Activated T-cell treated with anti-CD3 and anti-CD28 coated beads, Interleukin-2, amount 50 U/mL, for 4 hours (primary cell): ENCODE results near the gene TOB2. TPM values are rescaled to one million over a fixed set of nuclear protein-coding genes. Genes with fewer than 3 reads are reported as not detected.
"Not testable (repeated sequence)": the region's sequence is repeated elsewhere in the genome, so short reads cannot be mapped to it uniquely, and the experiment has no call there.

ENCODE experiments used
- ATAC-seq, 2 donors: fragments of 200-7000 bp; cut with Tn5 transposase; one replicate each; pipeline ENCODE4 v1.10.0; 2021
- DNase-seq: peaks from one replicate; pipeline ENCODE4 v3.0.0-alpha.2; 2020
- H3K27me3 Mint-ChIP-seq: one replicate; pipeline ENCODE4 v1.8.0; 2021; ENCODE audit warnings: low read depth, mixed read lengths
- H3K36me3 Mint-ChIP-seq: one replicate; pipeline ENCODE4 v1.8.0; 2022; ENCODE audit warnings: mixed read lengths; ENCODE audit not compliant: insufficient read depth
- H3K4me1 Mint-ChIP-seq: one replicate; pipeline ENCODE4 v1.8.0; 2021; ENCODE audit warnings: low read depth, mixed read lengths
- H3K4me3 Mint-ChIP-seq: one replicate; pipeline ENCODE4 v1.8.0; 2021; ENCODE audit warnings: mild to moderate bottlenecking, moderate library complexity, mixed read lengths
- H3K9me3 Mint-ChIP-seq: one replicate; pipeline ENCODE4 v1.8.0; 2021; ENCODE audit warnings: mixed read lengths
- total RNA-seq, 3 donors: library from RNA; stranded (reverse); gene quantifications; one replicate each; pipeline ENCODE4 v1.2.1, GENCODE V29; 2021

The TOB2 gene
- total RNA-seq, 3 donors from 2014 or later, result 56.4 to 69.6 (median 61.0) TPM

DNA sequence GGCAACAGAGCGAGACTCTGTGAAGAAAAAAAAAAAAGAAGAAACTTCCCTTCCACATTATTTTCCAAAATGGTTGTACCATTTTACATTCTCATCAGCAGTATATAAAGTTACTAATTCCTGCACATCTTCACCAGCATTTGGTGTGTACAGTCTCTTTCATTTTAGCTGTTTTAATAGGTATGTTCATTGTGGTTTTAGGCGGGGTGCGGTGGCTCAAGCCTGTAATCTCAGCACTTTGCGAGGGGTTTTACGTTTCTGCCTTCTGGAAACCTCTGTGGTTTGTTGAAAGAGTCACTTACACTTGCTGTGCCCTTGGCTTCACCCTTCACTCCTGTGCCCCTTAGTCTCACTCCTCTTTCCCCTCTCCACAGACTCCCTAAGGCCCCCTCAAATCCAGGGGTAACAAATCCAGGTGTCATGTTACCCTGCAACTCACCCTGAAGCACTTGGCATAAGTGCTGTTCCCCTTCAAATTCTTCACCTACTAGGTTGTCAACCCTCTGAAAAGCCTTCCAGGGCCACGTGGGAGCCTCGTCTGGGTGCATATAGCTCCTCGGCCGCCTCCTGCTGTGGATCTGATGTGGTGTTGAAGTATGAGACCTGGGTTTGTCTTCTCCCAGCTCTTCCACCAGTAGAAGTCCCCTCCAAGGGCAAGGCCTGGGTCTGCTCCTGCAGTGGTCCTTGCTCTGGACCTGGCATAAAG lies 20.8 kb downstream of the TOB2 start:
- no peaks in the 10 kb centered on the region for H3K9me3 Mint-ChIP-seq
- H3K27me3 Mint-ChIP-seq, result no peaks in the 10 kb centered on the region
- H3K4me1 Mint-ChIP-seq, result peaks cover 13% of the 10 kb centered on the region
- no peak overlapping the region for H3K4me3 Mint-ChIP-seq
- H3K36me3 Mint-ChIP-seq, result peaks cover 8% of the 10 kb centered on the region
- DNase-seq, result no peak
- ATAC-seq, result peak; percentile 90

DNA sequence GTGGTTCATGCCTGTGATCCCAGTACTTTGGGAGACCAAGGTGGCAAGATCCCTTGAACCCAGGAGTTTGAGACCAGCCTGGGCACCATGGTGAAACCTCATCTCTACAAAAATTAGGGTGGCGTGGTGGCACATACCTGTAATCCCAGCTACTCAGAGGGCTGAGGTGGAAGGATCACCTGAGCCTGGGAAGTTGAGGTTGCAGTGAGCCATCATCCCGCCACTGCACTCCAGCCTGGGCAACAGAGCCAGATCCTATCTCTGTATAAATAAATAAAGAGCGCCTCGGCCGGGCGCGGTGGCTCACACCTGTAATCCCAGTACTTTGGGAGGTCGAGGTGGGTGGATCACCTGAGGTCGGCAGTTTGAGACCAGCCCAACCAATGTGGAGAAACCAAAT lies 27.9 kb downstream of the TOB2 start:
- DNase-seq, result no peak
- no peak for ATAC-seq
- no peak overlapping the region for H3K4me3 Mint-ChIP-seq
- H3K36me3 Mint-ChIP-seq, result peaks cover 2% of the 10 kb centered on the region
- H3K27me3 Mint-ChIP-seq, result no peaks in the 10 kb centered on the region
- peaks cover 13% of the 10 kb centered on the region for H3K4me1 Mint-ChIP-seq
- no peaks in the 10 kb centered on the region for H3K9me3 Mint-ChIP-seq

DNA sequence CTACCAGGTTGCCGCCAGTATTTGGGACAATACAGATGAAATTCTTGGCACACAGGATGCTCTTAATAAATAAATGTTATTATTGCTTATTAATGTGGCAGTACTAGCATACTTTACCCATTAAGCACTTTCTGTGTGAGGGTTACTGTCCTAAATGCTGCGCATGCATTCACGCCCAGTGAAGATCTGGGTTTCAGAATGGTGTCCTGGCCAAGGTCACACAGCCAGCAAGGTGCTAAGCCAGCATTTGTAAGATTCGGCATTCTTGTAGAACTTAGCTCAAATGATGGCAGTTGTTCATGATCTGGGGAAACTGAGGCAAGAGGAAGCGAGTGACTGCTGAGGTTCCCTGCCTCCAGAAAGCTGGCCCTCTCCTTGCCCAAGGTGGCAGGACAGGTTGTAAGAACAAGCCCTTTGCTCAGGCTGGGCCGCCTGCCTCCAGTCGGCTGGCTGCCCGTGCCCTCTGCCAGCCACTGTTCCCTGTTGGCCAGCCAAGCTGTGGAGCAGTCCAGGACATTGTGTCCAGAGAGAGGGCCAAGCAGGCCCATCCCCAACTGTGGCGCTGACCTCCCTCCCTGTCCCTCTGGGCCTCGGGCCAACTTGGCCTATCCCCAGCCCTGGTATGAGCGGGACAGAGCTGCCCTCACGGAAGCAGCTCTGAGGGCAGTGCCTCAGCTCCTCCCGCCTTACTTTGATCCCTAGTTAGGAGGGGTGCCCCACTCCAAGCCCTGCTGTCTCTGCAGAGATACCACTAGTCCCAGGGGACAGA lies 28.8 kb downstream of the TOB2 start:
- H3K4me1 Mint-ChIP-seq, result peaks cover 15% of the 10 kb centered on the region
- no peaks in the 10 kb centered on the region for H3K27me3 Mint-ChIP-seq
- peaks cover 2% of the 10 kb centered on the region for H3K36me3 Mint-ChIP-seq
- DNase-seq, result no peak
- ATAC-seq, result no peak
- H3K4me3 Mint-ChIP-seq, result no peak overlapping the region
- no peaks in the 10 kb centered on the region for H3K9me3 Mint-ChIP-seq

DNA sequence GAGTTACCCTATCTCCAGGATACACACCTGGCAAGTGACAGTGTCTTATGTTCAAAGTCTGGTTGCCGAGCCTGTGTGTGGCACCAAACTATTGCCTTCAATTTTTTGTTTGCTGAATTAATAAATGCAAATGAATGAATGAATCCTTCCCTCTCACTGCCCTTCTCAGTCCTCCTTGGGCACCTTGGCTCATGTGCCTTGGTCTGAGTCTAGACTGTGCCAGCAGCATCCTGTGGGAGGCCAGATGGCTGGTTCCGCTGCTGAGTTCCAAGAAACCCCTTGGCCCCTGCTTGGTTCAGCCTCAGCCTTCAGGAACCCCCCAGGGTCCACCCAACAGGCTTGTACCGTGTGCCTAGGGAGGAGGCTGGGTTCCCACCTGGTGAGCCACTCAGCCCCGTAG lies 31.0 kb downstream of the TOB2 start:
- no peaks in the 10 kb centered on the region for H3K27me3 Mint-ChIP-seq
- DNase-seq (no peak), ATAC-seq (no peak)
- H3K4me3 Mint-ChIP-seq, result peak overlapping the region; percentile 96
- H3K36me3 Mint-ChIP-seq, result peaks cover 2% of the 10 kb centered on the region
- H3K9me3 Mint-ChIP-seq, result no peaks in the 10 kb centered on the region
- H3K4me1 Mint-ChIP-seq, result peaks cover 29% of the 10 kb centered on the region

DNA sequence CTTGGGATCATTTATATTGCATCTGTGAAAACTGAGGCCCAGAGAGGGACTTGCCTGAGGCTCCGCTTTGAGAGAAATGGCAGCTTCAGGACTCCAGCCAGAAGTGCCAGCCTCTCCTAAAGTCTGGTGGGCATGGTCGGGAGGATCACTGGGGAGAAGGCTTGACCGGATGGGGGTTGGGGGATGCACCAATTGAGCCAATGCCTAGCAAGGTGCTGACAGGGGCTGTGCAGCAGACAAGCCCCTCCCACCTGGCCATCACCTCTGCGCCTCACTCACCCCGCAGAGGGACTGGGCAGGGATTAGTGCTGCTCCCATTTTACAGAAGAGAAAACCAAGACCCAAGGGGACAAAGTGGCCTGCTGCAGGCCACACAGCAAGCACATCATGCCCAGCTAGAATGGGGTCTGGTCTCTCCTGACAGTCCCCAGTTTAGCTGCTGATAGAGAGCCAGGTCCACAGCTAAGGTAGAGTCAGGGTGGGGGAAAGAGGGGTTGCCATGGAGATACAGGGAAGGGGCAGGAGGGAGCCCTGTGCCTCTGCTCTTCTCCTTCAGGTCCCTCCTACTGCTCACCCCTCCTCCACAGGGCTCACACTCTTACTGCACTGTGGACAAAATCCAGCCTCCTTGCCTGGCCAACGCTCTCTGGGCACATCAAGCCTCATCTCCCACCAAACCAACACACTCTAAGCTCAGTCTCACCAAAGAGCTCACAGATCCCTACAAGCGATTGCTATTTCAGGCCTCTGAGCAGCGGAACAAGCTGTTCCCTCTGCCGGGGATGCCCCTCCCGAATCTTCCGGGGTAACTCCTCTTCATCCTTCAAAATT lies 35.4 kb downstream of the TOB2 start:
- Mint-ChIP-seq H3K9me3 (no peaks in the 10 kb centered on the region), H3K27me3 (no peaks in the 10 kb centered on the region), H3K4me3 (peak overlapping the region; percentile 11), H3K4me1 (peaks cover 27% of the 10 kb centered on the region), H3K36me3 (no peaks in the 10 kb centered on the region)
- no peak for DNase-seq
- ATAC-seq, result no peak

DNA sequence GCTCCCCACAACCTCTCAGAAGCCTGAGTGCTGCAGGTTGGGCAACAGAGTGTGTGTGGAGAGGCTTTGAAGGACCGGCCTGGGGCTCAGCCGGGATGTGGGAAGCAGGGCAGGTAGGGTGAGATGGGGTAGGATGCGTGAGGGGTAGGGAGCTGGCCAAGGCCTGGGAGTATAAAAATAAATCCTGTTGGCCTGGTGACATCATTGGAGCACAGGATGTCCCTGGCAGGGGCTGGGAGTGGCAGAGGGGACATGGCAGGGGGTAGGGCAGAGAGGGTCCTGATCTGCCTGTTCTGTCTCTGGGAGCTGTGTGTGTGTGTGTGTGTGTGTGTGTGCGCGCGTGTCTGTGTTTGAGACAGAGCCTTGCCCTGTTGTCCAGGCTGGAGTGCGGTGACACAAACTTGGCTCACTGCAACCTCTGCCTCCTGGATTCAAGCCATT lies 36.3 kb downstream of the TOB2 start:
- no peaks in the 10 kb centered on the region for H3K9me3 Mint-ChIP-seq
- ATAC-seq (no peak), DNase-seq (no peak)
- H3K4me1 Mint-ChIP-seq, result peaks cover 26% of the 10 kb centered on the region
- no peak overlapping the region for H3K4me3 Mint-ChIP-seq
- no peaks in the 10 kb centered on the region for H3K27me3 Mint-ChIP-seq
- no peaks in the 10 kb centered on the region for H3K36me3 Mint-ChIP-seq

DNA sequence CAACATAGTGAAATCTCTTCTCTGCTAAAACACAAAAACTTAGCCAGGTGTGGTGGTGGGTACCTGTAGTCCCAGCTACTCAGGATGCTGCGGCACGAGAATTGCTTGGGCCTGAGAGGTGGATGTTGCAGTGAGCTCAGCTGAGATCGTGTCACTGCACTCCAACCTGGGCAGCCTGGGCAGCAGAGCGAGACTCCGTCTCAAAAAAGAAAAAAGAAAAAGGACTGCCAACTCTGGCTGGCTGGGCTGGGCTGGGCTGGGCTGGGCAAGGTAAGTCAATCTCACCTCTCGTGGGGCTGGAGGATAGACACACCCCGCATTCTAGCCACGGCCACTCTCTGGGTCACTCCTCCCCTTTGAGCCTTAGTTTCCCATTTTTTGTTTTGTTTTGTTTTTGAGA lies 37.9 kb downstream of the TOB2 start:
- H3K4me3 Mint-ChIP-seq, result no peak overlapping the region
- DNase-seq, result no peak
- H3K9me3 Mint-ChIP-seq, result no peaks in the 10 kb centered on the region
- H3K4me1 Mint-ChIP-seq, result peaks cover 22% of the 10 kb centered on the region
- ATAC-seq, result no peak
- H3K27me3 Mint-ChIP-seq, result no peaks in the 10 kb centered on the region
- no peaks in the 10 kb centered on the region for H3K36me3 Mint-ChIP-seq

DNA sequence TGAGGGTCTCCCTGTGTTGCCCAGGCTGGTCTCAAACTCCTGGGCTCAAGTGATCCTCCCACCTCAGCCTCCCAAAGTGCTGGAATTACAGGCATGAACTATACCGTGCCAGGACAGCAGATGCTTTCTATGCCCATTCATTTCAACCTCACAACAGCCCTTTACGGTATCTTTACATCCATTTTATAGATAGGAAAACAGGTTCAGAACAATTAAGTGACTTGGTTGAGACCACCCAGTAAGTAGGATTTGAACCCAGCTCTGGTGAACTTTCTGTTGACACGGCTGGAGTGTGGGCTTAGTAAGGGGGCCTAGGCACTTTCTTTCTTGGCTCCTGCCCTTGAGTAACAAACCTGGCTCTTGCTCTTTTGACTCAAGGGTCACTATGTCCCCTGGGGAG lies 39.2 kb downstream of the TOB2 start:
- Mint-ChIP-seq H3K4me1 (peaks cover 18% of the 10 kb centered on the region), H3K27me3 (no peaks in the 10 kb centered on the region), H3K4me3 (no peak overlapping the region), H3K36me3 (no peaks in the 10 kb centered on the region), H3K9me3 (no peaks in the 10 kb centered on the region)
- no peak for DNase-seq
- no peak for ATAC-seq

DNA sequence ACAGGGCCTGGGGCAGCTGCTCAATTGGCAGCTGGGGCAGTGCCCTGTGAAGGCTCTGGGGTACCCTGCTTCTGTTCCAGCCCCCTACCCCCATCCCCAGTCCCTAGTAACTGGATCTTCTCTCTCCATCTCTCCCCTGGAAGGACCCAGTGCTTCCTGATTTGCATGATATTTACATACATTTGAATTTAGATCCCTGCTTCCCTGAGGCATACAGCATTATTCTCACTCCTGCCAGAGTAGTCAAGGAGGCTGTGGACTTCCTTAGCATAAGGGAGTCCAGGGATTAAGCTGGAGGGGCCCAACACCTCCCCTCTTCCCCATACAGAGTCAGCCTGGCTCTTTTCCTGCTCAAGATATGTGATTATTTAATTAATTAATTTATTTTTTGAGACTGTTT lies 40.2 kb downstream of the TOB2 start:
- ATAC-seq (no peak), DNase-seq (no peak)
- no peak overlapping the region for H3K4me3 Mint-ChIP-seq
- no peaks in the 10 kb centered on the region for H3K9me3 Mint-ChIP-seq
- peaks cover 12% of the 10 kb centered on the region for H3K4me1 Mint-ChIP-seq
- H3K36me3 Mint-ChIP-seq, result no peaks in the 10 kb centered on the region
- no peaks in the 10 kb centered on the region for H3K27me3 Mint-ChIP-seq

DNA sequence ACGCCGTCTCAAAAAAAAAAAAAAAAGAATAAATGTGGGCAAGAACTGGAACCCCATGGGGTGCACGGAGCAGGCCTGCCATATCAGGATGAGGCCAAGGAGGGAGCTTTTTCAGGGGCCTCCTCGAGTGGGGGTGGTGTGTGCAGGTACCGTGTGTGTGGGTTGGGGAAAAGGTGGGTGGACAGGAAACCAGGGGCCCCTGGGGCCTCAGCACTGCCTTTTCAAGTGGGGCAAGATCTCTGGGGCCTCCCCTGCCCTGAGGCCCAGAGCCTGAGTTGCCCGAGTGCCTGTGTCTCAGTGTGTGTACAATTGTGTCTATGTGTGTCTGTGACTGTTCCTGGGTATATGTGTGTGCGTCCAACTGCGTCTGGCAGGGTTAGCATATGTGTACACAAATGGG lies 41.0 kb downstream of the TOB2 start:
- Mint-ChIP-seq H3K27me3 (no peaks in the 10 kb centered on the region), H3K9me3 (no peaks in the 10 kb centered on the region), H3K36me3 (no peaks in the 10 kb centered on the region), H3K4me3 (no peak overlapping the region), H3K4me1 (peaks cover 7% of the 10 kb centered on the region)
- DNase-seq, result no peak
- peak; percentile 29 to 53 for ATAC-seq

DNA sequence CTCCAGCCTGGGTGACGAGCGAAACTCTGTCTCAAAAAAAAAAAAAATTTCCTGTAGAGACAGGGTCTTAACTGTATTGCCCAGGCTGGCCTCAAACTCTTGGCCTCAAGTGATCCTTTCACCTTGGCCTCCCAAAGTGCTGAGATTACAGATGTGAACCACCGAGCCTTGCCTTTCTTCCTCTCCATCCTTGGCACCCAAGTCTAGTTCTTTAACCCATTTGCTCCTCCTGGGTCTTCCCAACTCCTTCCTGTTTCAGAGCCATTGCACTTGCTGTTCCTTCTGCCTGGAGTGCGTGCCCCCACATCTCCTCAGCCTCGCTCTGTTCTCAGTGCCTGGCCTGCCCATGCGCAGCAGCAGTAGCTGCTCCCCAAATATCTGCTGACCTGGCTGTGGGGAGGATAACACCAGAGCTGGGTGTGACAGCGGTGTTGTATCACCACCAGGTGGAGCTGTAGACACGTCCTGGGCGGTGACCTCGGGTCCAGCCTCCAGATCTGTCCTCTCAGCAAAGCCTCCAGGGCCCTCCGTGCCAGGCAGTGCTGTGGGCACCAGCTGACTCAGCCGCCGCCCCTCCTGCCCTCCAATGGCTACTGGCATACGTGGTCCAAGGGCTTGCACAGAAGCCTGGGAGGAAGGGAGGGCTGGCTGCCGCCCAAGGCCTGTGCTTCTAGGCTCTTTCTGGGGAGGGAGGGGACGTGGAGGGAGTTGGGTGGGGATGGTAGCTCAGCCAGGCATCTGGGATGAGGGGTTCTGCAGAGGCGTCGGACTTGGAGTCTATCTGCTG lies 42.9 kb downstream of the TOB2 start:
- DNase-seq (peak; percentile 77), ATAC-seq (peak; percentile 97 to 99)
- Mint-ChIP-seq H3K27me3 (no peaks in the 10 kb centered on the region), H3K36me3 (no peaks in the 10 kb centered on the region), H3K9me3 (no peaks in the 10 kb centered on the region), H3K4me3 (no peak overlapping the region), H3K4me1 (peaks cover 7% of the 10 kb centered on the region)

DNA sequence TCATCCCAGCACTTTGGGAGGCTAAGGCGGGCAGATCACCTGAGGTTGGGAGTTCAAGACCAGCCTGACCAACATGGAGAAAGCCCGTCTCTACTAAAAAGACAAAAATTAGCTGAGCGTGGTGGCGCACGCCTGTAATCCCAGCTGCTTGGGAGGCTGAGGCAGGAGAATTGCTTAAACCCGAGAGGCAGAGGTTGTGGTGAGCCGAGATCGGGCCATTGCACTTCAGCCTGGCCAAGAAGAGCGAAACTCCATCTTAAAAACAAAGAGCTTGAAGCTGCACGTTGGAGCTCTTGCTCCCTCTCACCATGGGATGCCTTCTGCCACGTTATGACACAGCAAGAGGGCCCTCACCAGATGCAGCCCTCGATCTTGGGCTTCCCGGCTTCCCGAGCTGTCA lies 43.8 kb downstream of the TOB2 start:
- not testable (repeated sequence) for DNase-seq, H3K36me3 Mint-ChIP-seq, H3K4me1 Mint-ChIP-seq, H3K4me3 Mint-ChIP-seq, H3K27me3 Mint-ChIP-seq, H3K9me3 Mint-ChIP-seq, ATAC-seq

DNA sequence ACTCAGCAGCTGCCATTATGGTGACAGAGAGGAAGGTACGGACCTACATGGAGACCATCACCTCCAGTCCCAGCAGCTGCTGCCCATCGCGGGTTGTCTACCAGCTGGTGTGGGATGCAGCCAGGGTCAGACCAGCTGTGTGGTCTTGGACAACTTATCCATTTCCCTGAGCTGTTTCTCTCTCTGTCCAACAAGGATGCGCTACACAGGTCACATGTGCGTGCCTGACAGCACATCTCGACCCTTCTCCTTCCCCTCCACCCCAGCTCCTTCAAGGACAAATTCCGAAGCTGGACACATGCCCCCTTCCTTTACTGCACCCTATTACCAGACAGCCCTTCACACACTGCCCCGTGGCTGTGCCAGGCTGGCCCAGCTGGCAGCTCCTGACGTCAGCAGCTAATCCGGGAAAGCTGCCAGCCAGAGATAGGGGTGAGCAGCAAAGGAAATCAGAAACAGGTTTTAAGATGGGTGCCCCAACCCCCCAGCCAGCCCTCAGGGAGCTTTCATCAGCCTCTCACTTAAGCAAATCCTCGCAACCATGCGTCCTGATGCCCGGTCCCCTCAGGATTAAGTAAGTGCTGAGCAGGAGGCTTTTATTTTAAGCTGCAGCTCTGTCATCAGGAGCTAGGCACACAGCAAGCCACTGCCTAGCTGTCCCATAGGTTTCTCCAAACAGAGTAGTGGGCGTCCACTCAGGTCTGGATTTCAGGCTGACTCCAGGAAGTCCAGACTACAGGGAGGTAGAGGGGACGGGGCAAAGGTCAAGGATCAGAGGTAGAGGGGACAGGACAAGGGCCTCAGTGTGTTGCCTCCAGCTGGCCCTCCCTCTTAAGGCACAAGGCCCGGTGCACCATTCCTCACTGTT lies 44.6 kb downstream of the TOB2 start:
- no peaks in the 10 kb centered on the region for H3K9me3 Mint-ChIP-seq
- H3K27me3 Mint-ChIP-seq, result no peaks in the 10 kb centered on the region
- no peak overlapping the region for H3K4me3 Mint-ChIP-seq
- DNase-seq (no peak), ATAC-seq (no peak)
- peaks cover 5% of the 10 kb centered on the region for H3K36me3 Mint-ChIP-seq
- H3K4me1 Mint-ChIP-seq, result peaks cover 7% of the 10 kb centered on the region
